HL-60/S4 treated with retinoic acid at 250 ng/mL for 4 days and 3 days (cell line): ENCODE results near the gene CNGA1.

Experiments used
- in situ Hi-C: fragments of 300-500 bp; cut with MboI; formaldehyde crosslinking; loops from 2 replicates; pipeline ENCODE4 v1.7.0; 2022; ENCODE audit warnings: low sequenced_read_pairs

Gene CNGA1

DNA sequence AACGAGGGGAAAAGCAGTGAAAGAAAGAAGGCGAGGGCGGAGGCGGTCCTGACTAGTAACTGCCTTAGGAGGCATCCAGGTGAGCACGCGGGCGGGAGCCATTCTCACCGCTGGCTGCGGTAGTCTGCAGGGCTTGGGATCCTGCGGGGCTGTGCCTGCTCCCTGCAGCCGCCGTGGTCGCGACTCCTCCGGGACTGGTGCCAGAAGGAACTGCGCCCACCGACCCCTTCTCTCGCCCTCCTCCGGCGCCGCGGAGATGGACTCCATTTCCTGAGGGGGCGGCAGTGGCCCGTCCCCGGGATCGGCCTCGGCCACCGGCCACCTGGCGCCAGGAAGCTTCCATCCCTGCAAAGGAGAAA is 102.6 kb downstream of the CNGA1 start:
- in situ Hi-C loops, result no loop called here

DNA sequence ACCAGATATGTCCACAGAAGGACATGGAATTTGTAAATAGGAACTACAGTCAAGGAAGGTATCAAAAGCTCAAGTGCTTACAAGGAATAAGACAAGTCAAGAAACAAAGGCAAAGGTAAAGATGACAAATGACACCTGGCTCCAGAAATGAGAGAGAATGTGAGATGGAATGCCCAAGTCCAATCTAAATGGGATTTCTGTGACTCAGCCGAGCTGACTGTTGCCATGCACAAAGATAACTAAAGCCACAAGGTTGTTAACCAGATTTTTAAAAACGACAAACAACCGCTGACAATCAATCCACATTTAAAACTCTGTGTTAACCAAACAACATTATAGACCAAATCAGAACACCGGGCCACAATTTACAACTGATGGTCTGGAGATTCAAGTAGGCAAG is 103.2 kb downstream of the CNGA1 start:
- in situ Hi-C loops, result no loop called here

DNA sequence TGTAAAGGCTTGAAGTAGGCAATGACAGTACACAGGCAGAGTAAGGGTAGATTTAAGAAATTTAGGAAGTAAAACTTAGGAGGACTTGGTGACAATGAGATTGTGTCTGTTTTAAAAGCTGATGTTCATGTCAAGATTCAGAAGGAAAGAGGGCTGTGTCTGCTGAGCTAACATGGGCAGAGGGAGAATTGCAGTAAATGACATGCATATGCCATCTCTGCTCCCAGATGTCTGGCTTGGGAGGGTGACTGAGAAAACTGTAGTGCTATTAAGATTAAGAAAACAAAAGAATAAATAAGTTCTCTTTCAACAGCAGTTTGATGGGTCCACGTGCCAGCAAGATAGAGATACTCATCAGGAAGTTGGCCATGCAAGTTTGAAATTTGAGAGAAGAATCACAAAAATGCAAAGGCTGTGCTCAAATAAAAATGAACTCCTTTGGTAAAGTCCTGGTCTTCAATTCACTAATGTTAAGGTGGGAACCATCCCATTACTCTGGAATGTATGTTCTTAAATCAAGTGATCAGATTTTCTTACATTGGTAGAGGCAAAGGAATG is 109.3 kb downstream of the CNGA1 start:
- in situ Hi-C loops, result no loop called here

DNA sequence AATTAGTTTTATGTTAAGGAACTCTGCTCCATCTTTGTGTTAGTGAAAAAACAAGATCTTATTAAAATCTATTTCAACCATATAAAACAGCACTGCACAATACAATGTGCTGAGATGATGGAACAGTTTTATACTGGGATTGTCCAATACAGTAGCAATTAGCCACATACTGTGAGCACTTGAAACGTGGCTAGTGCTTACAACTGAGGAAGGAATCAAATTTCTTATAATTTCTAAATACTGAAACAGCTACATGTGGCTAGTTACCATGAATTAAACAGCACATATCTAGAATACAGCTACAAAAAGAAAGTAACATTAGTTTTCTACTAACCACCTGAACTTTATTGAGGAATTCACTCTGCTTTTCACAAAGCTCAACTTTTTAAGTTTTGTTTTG is 116.8 kb downstream of the CNGA1 start:
- in situ Hi-C loops, result no loop called here

DNA sequence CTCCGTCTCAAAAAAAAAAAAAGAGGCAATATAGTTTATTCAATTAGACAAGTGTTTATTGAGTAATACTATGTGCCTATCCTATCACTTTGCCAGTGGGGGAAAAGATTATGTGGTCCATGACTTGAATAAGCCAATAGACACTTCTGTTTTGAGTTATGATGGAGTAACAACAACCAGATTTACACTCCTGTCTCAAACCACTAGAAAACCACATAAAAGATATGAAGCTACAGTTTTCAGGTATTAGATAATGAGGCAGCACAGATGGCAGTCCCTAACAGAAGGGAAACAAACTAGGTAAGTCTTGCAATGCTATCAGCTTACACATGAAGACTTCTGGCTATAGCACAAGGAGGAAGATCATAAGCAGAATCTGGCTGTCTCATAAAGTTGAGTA is 124.6 kb downstream of the CNGA1 start:
- in situ Hi-C loops, result no loop called here
